ENCODE data around the gene WSB1. TPM values are rescaled to one million over a fixed set of nuclear protein-coding genes. Genes with fewer than 3 reads are reported as not detected.
A peak's percentile ranks its signal among the peaks of the same experiment; 100 is the strongest.
"Not testable (repeated sequence)": the region's sequence is repeated elsewhere in the genome, so short reads cannot be mapped to it uniquely, and the experiment has no call there.

The WSB1 gene
- polyA plus RNA-seq (ENCODE audit: insufficient read length in 4 of 4), result 100 to 1,000 TPM; 196 to 359 (median 242) TPM

- DNase-seq (ENCODE audit: low read depth in 4 of 4, low spot score in 3 of 4), result peak; percentile 84 to 91 (median 86)
Measured at GRCh38 chr17:27293898-27294688, at the start of gene WSB1. TSS of gene WSB1 (plus strand) at chr17:27294114. CDS start at chr17:27294396, 282 bp downstream.

- DNase-seq (ENCODE audit: low read depth in 4 of 4, low spot score in 3 of 4), result no peak
Measured at GRCh38 chr17:27244491-27245223, 49.3 kb upstream of the WSB1 start.

GRCh38 chr17:27245230-27245696 lies 48.7 kb upstream of the WSB1 start:
- peak in 2 of 4 donors; percentile 22 to 39 for DNase-seq (ENCODE audit: low read depth in 4 of 4, low spot score in 3 of 4)

- DNase-seq (ENCODE audit: low read depth in 4 of 4, low spot score in 3 of 4), result no peak
Measured at GRCh38 chr17:27246537-27246936, 47.4 kb upstream of the WSB1 start.

GRCh38 chr17:27247071-27247957 lies 46.6 kb upstream of the WSB1 start:
- DNase-seq (ENCODE audit: low read depth in 4 of 4, low spot score in 3 of 4), result no peak

- DNase-seq (ENCODE audit: low read depth in 4 of 4, low spot score in 3 of 4), result no peak
Measured at GRCh38 chr17:27247958-27248342, 46.0 kb upstream of the WSB1 start.

- DNase-seq (ENCODE audit: low read depth in 4 of 4, low spot score in 3 of 4), result not testable (repeated sequence)
Measured at GRCh38 chr17:27250791-27251190, 43.1 kb upstream of the WSB1 start.

- not testable (repeated sequence) for DNase-seq (ENCODE audit: low read depth in 4 of 4, low spot score in 3 of 4)
Measured at GRCh38 chr17:27254802-27255201, 39.1 kb upstream of the WSB1 start.

GRCh38 chr17:27256225-27257030 lies 37.5 kb upstream of the WSB1 start:
- no peak for DNase-seq (ENCODE audit: low read depth in 4 of 4, low spot score in 3 of 4)

GRCh38 chr17:27257031-27257357 lies 36.9 kb upstream of the WSB1 start:
- no peak for DNase-seq (ENCODE audit: low read depth in 4 of 4, low spot score in 3 of 4)

GRCh38 chr17:27259356-27259755 lies 34.6 kb upstream of the WSB1 start:
- DNase-seq (ENCODE audit: low read depth in 4 of 4, low spot score in 3 of 4), result no peak

- no peak for DNase-seq (ENCODE audit: low read depth in 4 of 4, low spot score in 3 of 4)
Measured at GRCh38 chr17:27263386-27263785, 30.5 kb upstream of the WSB1 start.

GRCh38 chr17:27264068-27264812 lies 29.7 kb upstream of the WSB1 start:
- DNase-seq (ENCODE audit: low read depth in 4 of 4, low spot score in 3 of 4), result no peak

- no peak for DNase-seq (ENCODE audit: low read depth in 4 of 4, low spot score in 3 of 4)
Measured at GRCh38 chr17:27265333-27265732, 28.6 kb upstream of the WSB1 start.

- DNase-seq (ENCODE audit: low read depth in 4 of 4, low spot score in 3 of 4), result no peak
Measured at GRCh38 chr17:27266228-27266627, 27.7 kb upstream of the WSB1 start.

- DNase-seq (ENCODE audit: low read depth in 4 of 4, low spot score in 3 of 4), result no peak
Measured at GRCh38 chr17:27268394-27269085, 25.4 kb upstream of the WSB1 start.

- no peak for DNase-seq (ENCODE audit: low read depth in 4 of 4, low spot score in 3 of 4)
Measured at GRCh38 chr17:27269201-27269600, 24.7 kb upstream of the WSB1 start.

GRCh38 chr17:27269974-27270373 lies 23.9 kb upstream of the WSB1 start:
- DNase-seq (ENCODE audit: low read depth in 4 of 4, low spot score in 3 of 4), result no peak

GRCh38 chr17:27276653-27277156 lies 17.2 kb upstream of the WSB1 start:
- no peak for DNase-seq (ENCODE audit: low read depth in 4 of 4, low spot score in 3 of 4)
